GM12874 (cell line): ENCODE measurements around the gene RYR1.

Experiments
- CTCF ChIP-seq: IDR thresholded peaks from 2 replicates; pipeline ENCODE4 v1.5.1; 2011; ENCODE audit warnings: low read depth, mild to moderate bottlenecking, control low read depth, low read length, moderate library complexity; ENCODE audit not compliant: insufficient read depth

Gene RYR1

GRCh38 chr19:38583219-38583984, 149.9 kb downstream of the RYR1 start:
- no peak for TF ChIP-seq CTCF

GRCh38 chr19:38583985-38584305, 150.5 kb downstream of the RYR1 start:
- TF ChIP-seq CTCF, result no peak

GRCh38 chr19:38587562-38587961, 154.1 kb downstream of the RYR1 start:
- no peak for TF ChIP-seq CTCF

DNA sequence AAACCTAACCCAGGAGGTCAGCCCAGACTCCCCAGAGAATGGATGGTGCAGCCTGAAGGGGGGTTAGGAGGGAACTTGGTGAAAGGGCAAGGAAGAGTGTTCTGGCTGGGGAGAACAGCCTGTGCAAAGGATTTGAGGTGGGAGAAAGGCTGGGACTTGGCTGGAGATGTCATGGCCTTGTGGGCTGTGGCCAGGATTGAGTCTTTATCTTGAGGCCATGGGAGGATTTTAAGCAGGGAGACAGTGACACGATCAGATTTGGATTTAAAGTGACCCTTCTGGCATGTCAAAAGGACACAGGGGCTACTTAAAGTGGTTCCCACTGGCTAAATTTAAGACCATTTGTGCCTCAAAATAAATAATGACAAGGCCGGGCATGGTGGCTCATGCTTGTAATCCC, 154.6 kb downstream of the RYR1 start:
- no peak for TF ChIP-seq CTCF

DNA sequence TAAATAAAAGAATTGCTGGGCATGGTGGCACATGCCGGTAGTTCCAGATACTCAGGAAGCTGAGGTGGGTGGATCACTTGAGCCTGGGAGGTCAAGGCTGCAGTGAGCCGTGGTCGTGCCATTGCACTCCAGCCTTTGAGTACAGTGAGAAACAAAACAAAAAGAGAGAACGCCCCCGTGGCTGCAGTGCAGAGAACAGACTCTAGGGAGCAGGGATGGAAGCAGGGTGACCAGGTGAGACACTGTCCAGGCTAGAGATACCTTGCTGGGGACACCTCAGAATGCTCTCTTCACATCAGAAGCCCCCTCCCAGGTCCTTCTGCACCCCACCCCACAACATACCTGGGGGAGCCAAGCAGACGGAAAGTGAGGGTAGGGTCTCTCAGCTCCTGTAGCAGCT, 159.4 kb downstream of the RYR1 start:
- TF ChIP-seq CTCF, result 0 out of 2 replicates have a peak, but pooled peaks have one; percentile 7

DNA sequence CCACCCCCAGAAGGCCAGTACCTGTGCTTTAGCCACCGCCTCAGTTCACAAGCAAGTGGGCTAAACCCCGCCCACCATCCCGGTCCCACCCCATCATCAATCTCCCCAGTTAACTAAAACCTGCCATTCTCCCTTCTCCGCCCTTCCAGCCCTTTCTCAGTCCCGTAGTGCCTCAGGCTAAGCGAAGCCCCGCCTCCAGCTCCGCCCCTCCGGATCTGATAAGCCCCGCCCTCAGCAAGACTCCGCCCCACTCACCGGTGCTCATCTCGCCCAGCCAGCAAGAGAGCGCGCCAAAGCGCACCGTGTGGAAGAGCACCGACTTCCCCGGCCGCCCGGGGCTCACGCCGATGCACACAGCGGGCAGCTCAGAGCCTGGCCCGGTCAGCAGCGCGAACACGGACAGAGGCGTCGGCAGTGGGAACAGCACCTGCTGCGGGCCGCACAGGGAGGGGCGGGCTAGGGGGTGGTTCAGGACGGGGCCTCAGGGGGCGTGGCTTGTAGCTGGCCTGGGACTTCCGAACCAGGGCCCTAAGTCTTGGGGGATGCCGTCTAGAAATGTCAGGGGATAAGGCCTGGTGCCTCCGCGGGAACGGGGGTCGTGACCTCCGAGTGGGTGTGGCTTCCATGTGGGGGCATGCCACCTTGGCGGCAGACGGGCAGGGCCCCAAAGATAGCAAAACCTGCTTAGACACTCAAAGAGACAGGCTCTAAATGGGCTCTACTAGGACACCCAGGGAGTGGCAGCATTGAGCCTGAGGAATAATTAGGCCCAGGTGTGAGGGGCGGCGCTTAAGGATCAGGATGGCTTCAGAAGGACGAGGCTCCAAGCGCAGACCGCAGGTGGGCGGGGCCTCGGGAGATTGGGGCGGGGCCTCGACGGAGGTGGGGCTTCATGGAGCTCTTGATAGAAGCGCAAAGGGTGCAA, 162.8 kb downstream of the RYR1 start:
- no peak for TF ChIP-seq CTCF

GRCh38 chr19:38597075-38597474, 163.6 kb downstream of the RYR1 start:
- no peak for TF ChIP-seq CTCF
